ENCODE data around the gene TMEM92.
"Not testable (repeated sequence)": the region's sequence is repeated elsewhere in the genome, so short reads cannot be mapped to it uniquely, and the experiment has no call there.

TMEM92 gene

GRCh38 chr17:50310455-50311111 is 36.3 kb downstream of the TMEM92 start:
- no peak for TF ChIP-seq GATA1 (IDR thresholded peaks at IDR 0.05; ENCODE audit: low read depth, low read length)
- TF ChIP-seq POLR2A (IDR thresholded peaks at IDR 0.05; ENCODE audit: low read length) = no peak
- no peak for DNase-seq

DNA sequence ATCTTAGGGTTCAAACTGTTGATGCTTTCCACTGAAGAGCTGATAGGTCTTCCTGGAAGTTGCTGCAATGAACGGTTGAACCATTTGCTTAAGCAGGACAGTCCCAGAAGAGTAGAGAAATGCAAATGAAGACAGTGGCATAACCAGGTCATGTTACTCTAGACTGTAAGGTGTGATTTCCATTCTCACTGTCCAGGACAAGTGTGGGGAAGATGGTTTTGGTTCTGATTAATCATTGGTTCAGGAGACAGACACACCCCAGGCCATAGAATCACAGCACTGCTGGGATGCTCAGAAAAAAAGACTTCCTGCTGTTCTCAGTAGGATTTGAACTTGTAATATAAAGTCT is 36.8 kb downstream of the TMEM92 start:
- DNase-seq = no peak
- TF ChIP-seq GATA1 (IDR thresholded peaks at IDR 0.05; ENCODE audit: low read depth, low read length) = no peak
- TF ChIP-seq POLR2A (IDR thresholded peaks at IDR 0.05; ENCODE audit: low read length) = no peak

DNA sequence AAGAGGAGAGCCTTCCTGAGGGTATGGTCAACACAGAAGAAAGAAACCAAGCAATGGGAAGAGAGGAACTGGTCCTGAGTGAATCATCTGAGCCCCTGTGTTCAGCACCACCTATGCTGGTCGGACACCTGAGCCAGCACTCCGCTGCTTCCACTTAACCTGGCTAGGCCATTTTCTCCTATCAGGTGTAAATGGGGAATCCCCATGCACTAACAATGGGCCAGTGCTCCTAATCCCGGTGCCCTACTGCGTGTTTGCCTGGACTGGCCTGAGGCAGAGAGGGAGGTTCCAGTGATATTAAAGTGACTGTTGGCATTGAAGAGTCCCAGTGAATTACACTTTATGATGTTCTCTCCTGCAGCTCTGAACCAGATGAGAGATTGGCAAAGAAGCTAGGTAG is 37.2 kb downstream of the TMEM92 start:
- TF ChIP-seq GATA1 (IDR thresholded peaks at IDR 0.05; ENCODE audit: low read depth, low read length) (no peak), POLR2A (IDR thresholded peaks at IDR 0.05; ENCODE audit: low read length) (no peak)
- no peak for DNase-seq

DNA sequence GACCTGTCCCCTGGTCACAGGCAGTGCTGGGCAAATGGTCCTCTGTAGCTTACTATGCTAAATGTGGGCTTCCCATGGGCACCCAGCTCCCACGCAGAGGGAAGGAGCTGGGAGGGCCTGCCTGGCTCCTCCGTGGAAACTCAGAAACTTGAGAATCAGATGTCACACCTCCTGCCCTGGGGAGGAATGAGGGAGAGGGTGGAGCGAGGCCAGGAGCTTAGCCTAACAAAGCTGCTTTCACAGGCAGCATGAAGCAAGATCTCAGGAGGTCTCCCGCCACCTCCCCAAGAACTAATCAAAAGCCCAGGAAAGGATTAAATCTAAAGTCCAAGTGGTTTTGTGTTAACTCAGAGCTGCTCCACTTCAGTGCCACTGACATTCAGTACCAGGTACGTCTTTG is 38.0 kb downstream of the TMEM92 start:
- no peak for TF ChIP-seq GATA1 (IDR thresholded peaks at IDR 0.05; ENCODE audit: low read depth, low read length)
- TF ChIP-seq POLR2A (IDR thresholded peaks at IDR 0.05; ENCODE audit: low read length) = no peak
- DNase-seq = no peak

DNA sequence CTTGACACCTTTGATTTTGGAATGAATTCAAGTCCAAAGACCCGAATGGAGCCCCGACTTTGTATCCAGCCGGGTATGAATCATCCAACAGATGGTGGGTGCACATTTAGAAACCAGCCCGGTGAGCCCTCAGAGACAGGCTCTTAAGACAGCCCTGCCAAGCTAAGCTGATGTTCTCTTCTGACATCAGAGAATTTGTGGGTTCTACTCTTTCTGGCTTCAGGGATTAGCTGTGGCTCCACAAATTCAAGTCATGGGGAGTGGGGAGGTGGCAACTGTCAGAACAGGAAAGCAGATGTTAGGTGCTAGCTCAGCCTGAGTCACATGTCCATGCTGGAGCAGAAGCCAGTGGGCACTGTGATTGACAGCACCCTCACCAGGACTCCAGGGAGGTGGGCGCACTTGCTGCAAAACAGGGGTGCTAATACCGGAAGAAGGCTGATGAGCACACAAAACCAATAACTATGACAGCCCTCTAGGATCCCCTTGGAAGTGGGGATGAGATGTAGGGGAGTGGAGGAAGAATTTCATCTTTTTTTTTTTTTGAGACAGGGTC is 40.3 kb downstream of the TMEM92 start:
- TF ChIP-seq GATA1 (IDR thresholded peaks at IDR 0.05; ENCODE audit: low read depth, low read length) = no peak
- no peak for TF ChIP-seq POLR2A (IDR thresholded peaks at IDR 0.05; ENCODE audit: low read length)
- no peak for DNase-seq

GRCh38 chr17:50316016-50316587 is 41.8 kb downstream of the TMEM92 start:
- TF ChIP-seq GATA1 (IDR thresholded peaks at IDR 0.05; ENCODE audit: low read depth, low read length) = no peak
- TF ChIP-seq POLR2A (IDR thresholded peaks at IDR 0.05; ENCODE audit: low read length) = no peak
- no peak for DNase-seq

DNA sequence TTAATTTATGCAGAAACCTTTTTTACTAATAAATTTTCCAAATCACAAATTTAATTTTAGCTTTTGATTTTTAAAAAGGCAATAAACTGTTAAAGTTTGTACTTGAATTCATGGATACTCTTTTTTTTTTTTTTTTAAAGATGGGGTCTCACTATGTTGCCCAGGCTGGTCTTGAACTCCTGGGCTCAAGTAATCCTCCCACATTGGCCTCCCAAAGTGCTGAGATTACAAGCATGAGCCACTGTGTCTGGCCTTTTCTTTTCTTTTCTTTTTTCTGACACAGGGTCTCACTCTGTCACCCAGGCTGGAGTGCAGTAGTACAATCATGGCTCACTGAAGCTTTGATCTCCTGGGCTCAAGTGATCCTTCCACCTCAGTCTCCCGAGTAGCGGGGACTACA is 42.4 kb downstream of the TMEM92 start:
- DNase-seq = not testable (repeated sequence)

DNA sequence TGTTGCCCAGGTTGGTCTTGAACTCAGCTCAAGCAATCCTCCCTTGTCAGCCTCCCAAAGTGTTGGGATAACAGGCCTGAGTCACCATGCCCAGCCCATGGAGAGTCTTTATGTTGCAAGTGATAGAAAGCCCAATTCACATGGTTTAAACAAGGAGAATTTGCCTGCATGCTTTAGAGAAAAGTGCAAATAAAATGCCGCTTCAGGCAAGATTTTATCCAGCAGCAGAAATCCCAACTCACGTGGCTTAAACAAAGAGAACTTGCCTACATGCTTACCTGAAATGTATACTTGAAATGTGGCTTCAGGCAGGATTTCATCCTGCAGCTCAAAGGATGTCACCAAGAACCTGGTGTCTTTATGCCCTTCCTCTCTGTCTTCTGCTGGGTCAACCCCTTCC is 42.9 kb downstream of the TMEM92 start:
- DNase-seq = no peak
- no peak for TF ChIP-seq POLR2A (IDR thresholded peaks at IDR 0.05; ENCODE audit: low read length)
- TF ChIP-seq GATA1 (IDR thresholded peaks at IDR 0.05; ENCODE audit: low read depth, low read length) = no peak

DNA sequence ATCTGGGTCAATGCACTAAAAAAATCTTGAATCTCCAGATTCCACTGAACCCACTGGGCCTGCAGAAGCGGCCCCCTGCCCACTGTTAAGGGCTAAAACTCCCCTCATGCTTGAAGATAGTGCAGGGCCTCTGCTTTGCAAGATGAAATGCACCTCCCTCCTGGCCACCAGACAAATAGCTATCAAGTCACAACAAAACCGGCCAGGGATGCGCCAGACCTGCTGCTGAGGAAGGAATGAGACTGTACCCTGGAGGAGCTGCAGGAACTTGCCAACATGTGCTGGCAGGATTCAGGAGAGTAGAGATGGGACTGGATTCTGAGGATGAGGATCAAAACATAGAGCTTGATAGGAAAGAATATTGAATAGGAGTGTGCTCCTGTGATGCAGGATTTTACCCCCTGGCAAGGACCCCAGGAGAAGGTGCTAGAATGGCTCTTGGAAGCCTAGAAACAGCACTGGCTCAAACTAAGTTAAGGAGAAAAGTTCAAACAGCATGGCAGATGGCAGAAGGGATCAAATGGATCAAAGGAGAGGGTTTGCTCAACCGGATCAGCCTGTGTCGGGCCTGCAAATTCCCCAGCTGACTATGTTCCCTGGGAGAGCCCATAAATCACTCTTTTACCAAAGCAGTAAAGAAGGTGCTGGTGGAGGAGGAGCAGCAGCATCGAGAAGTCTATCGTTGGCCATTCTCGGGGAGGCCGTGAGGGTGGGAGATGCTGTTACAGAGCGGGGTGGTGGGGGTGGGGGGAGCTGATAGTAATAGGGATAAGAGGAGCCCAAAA is 44.4 kb downstream of the TMEM92 start:
- TF ChIP-seq GATA1 (IDR thresholded peaks at IDR 0.05; ENCODE audit: low read depth, low read length) (no peak), POLR2A (IDR thresholded peaks at IDR 0.05; ENCODE audit: low read length) (no peak)
- no peak for DNase-seq

DNA sequence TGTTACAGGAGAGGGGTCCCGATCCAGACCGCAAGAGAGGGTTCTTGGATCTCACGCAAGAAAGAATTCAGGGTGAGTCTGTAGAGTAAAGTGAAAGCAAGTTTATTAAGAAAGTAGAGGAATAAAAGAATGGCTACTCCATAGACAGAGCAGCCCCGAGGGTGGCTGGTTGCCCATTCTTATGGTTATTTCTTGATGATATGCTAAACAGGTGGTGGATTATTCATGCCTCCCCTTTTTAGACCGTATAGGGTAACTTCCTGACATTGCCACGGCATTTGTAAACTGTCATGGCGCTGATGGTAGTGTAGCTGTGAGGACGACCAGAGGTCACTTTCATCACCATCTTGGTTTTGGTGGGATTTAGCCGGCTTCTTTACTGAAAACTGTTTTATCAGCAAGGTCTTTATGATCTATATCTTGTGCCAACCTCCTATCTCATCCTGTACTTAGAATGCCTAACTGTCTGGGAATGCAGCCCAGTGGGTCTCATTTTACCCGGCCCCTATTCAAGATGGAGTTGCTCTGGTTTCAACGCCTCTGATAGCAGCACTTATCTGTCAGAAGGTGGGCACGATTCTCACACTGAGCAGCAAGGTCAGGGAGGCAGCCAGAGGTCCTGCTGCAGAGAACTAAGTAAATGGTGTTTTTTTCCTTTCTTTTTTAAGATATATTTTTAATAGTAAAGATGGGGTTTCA is 45.2 kb downstream of the TMEM92 start:
- TF ChIP-seq POLR2A (IDR thresholded peaks at IDR 0.05; ENCODE audit: low read length) (no peak), GATA1 (IDR thresholded peaks at IDR 0.05; ENCODE audit: low read depth, low read length) (no peak)
- no peak for DNase-seq

DNA sequence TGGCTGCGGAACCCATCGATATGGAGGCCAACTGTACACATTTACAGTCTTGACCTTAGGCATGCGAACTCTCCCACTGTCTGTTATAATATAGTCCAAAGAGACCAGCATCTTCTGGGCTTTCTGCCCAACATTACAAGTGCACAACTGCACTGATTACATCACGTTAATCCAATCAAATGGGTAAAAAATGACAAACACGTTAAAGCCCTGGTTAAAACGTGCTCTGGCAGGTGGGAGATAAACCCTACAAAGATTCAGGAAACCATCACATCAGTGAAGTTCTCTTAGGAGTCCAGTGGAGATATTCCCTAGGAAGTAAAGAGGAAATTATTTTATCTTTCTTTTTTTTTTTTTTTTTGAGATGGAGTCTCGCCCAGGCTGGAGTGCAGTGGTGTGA is 48.0 kb downstream of the TMEM92 start:
- TF ChIP-seq POLR2A (IDR thresholded peaks at IDR 0.05; ENCODE audit: low read length) = no peak
- no peak for DNase-seq

- TF ChIP-seq POLR2A (IDR thresholded peaks at IDR 0.05; ENCODE audit: low read length) (no peak), GATA1 (IDR thresholded peaks at IDR 0.05; ENCODE audit: low read depth, low read length) (no peak)
- DNase-seq = no peak
These were observed 48.8 kb downstream of the TMEM92 start for GRCh38 chr17:50323060-50323459.

DNA sequence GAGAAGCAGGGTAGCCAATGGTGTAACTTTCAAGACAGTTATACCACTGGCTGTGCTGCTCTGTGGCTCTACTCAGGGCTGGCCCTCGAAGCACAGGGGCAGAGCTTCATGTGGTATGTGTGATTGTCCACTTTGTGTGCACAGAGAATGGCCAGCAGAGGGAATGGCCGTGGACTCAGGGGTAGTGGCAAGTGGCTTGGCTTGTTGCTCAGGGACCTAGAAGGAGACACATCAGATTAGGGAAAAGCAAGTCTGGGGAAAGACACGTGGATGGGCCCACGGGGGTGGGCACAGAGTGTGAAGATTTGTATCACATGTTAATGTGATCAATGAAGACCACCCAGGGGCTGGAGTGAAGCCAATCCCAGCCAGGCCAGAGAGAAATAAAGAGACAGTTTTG is 51.6 kb downstream of the TMEM92 start:
- TF ChIP-seq GATA1 (IDR thresholded peaks at IDR 0.05; ENCODE audit: low read depth, low read length) (no peak), POLR2A (IDR thresholded peaks at IDR 0.05; ENCODE audit: low read length) (no peak)
- DNase-seq = no peak

DNA sequence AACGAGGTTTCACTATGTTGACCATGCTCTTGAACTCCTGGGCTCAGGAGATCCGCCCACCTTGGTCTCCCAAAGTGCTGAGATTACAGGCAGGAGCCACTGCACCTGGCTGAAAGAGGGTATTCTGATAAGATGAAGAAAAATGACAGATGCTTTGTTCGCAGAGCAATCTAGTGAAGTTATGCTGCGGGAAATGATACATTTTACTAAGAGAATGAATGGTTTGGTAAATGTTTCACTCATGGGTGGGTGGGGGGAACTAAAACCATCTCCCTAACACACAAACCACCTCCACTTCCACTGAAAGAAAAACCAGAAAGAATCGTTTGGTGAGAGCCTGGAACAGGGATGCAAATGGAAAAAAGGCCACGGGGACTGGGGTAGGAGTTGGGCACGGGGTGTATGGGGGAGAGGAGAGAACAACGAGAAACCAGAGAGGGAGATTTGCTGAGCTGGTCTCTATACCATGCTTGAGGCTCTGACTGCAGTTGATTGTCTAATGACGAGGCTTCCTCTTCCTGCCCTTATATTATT is 52.6 kb downstream of the TMEM92 start:
- TF ChIP-seq GATA1 (IDR thresholded peaks at IDR 0.05; ENCODE audit: low read depth, low read length) (no peak), POLR2A (IDR thresholded peaks at IDR 0.05; ENCODE audit: low read length) (no peak)
- DNase-seq = no peak
